MV-4-11 (cell line): ENCODE results near the gene B3GALT2.
A peak's percentile ranks its signal among the peaks of the same experiment; 100 is the strongest.
"Not testable (repeated sequence)": the region's sequence is repeated elsewhere in the genome, so short reads cannot be mapped to it uniquely, and the experiment has no call there.

ENCODE experiments used
- DNase-seq: peaks from one replicate; lab custom pipeline; 2025; lab: John Stamatoyannopoulos, UW

Gene B3GALT2

GRCh38 chr1:193185901-193186731 is at the start of gene B3GALT2:
Gene B3GALT2, minus strand, starts transcription at chr1:193186613. Its CDS starts 5,051 bp downstream, at chr1:193181562.
- DNase-seq: no peak

- DNase-seq: no peak
Observed at GRCh38 chr1:193234530-193234929, 48.1 kb upstream of the B3GALT2 start.

- not testable (repeated sequence) for DNase-seq
Observed at GRCh38 chr1:193231146-193231545, 44.7 kb upstream of the B3GALT2 start.

GRCh38 chr1:193229136-193229535 is 42.7 kb upstream of the B3GALT2 start:
- DNase-seq: no peak

GRCh38 chr1:193222056-193222615 is 35.7 kb upstream of the B3GALT2 start:
- DNase-seq: no peak

- no peak for DNase-seq
Observed at GRCh38 chr1:193221651-193222050, 35.2 kb upstream of the B3GALT2 start.

- no peak for DNase-seq
Observed at GRCh38 chr1:193219391-193219790, 33.0 kb upstream of the B3GALT2 start.

GRCh38 chr1:193216920-193217319 is 30.5 kb upstream of the B3GALT2 start:
- peak; percentile 17 for DNase-seq

- peak; percentile 22 for DNase-seq
Observed at GRCh38 chr1:193213998-193214397, 27.6 kb upstream of the B3GALT2 start.

- DNase-seq: no peak
Observed at GRCh38 chr1:193212637-193213036, 26.2 kb upstream of the B3GALT2 start.

- DNase-seq: peak; percentile 45
Observed at GRCh38 chr1:193211539-193211938, 25.1 kb upstream of the B3GALT2 start.

GRCh38 chr1:193210996-193211395 is 24.6 kb upstream of the B3GALT2 start:
- DNase-seq: no peak

- no peak for DNase-seq
Observed at GRCh38 chr1:193201021-193201420, 14.6 kb upstream of the B3GALT2 start.

GRCh38 chr1:193199940-193200339 is 13.5 kb upstream of the B3GALT2 start:
- no peak for DNase-seq

GRCh38 chr1:193192586-193192985 is 6.2 kb upstream of the B3GALT2 start:
- no peak for DNase-seq

- DNase-seq: peak; percentile 14
Observed at GRCh38 chr1:193190096-193190744, 3.8 kb upstream of the B3GALT2 start.

GRCh38 chr1:193189442-193190095 is 3.2 kb upstream of the B3GALT2 start:
- DNase-seq: no peak

- DNase-seq: not testable (repeated sequence)
Observed at GRCh38 chr1:193188915-193189314, 2.5 kb upstream of the B3GALT2 start.

GRCh38 chr1:193187114-193187513 is 701 bp upstream of the B3GALT2 start:
- DNase-seq: no peak

GRCh38 chr1:193185211-193185610 is 1.2 kb downstream of the B3GALT2 start:
- no peak for DNase-seq

- no peak for DNase-seq
Observed at GRCh38 chr1:193184776-193185175, 1.6 kb downstream of the B3GALT2 start.

GRCh38 chr1:193183019-193183627 is 3.3 kb downstream of the B3GALT2 start:
- peak; percentile 53 for DNase-seq
